Left renal pelvis (tissue), 4 donors: Measurements from ENCODE around the gene HMGXB3. TPM values are rescaled to one million over a fixed set of nuclear protein-coding genes. Genes with fewer than 3 reads are reported as not detected.

ENCODE experiments used
- DNase-seq, 4 donors: peaks; one replicate each; pipeline ENCODE4 v3.0.0-alpha.2; 2013; ENCODE audit warnings: low read depth in 4 of 4, low spot score in 3 of 4
- polyA plus RNA-seq, 4 donors: library from polyadenylated mRNA; unstranded; fragments of 120-200 nt; gene quantifications; one replicate each; pipeline ENCODE4 v1.2.1, GENCODE V29; 2013; ENCODE audit not compliant: insufficient read length in 4 of 4

The HMGXB3 gene
- polyA plus RNA-seq, 4 donors = 25.3 to 37.9 (median 31.1) TPM

GRCh38 chr5:150066901-150067396 is 66.4 kb downstream of the HMGXB3 start:
- no peak for DNase-seq

GRCh38 chr5:150067405-150067960 is 66.9 kb downstream of the HMGXB3 start:
- no peak for DNase-seq

GRCh38 chr5:150068071-150068470 is 67.5 kb downstream of the HMGXB3 start:
- no peak for DNase-seq

GRCh38 chr5:150068472-150068871 is 67.9 kb downstream of the HMGXB3 start:
- no peak for DNase-seq

GRCh38 chr5:150068961-150069645 is 68.6 kb downstream of the HMGXB3 start:
- no peak for DNase-seq

GRCh38 chr5:150069672-150070627 is 69.4 kb downstream of the HMGXB3 start:
- no peak for DNase-seq

- no peak for DNase-seq
Measured at GRCh38 chr5:150070821-150071220, 70.3 kb downstream of the HMGXB3 start.

GRCh38 chr5:150073086-150073625 is 72.6 kb downstream of the HMGXB3 start:
- DNase-seq = no peak

GRCh38 chr5:150073677-150074076 is 73.1 kb downstream of the HMGXB3 start:
- no peak for DNase-seq

- DNase-seq = no peak
Measured at GRCh38 chr5:150075233-150075632, 74.7 kb downstream of the HMGXB3 start.

GRCh38 chr5:150075806-150076205 is 75.3 kb downstream of the HMGXB3 start:
- DNase-seq = no peak

- DNase-seq = no peak
Measured at GRCh38 chr5:150077060-150077459, 76.5 kb downstream of the HMGXB3 start.

GRCh38 chr5:150077996-150078801 is 77.7 kb downstream of the HMGXB3 start:
- DNase-seq = no peak

GRCh38 chr5:150078802-150079689 is 78.5 kb downstream of the HMGXB3 start:
- DNase-seq = no peak

- no peak for DNase-seq
Measured at GRCh38 chr5:150079909-150080461, 79.4 kb downstream of the HMGXB3 start.

- DNase-seq = no peak
Measured at GRCh38 chr5:150080696-150081435, 80.3 kb downstream of the HMGXB3 start.

- DNase-seq = peak; percentile 8 to 27 (median 20)
Measured at GRCh38 chr5:150081541-150082283, 81.2 kb downstream of the HMGXB3 start.
